Jurkat, Clone E6-1 (cell line): ENCODE data around the gene LCAT.
A peak's percentile ranks its signal among the peaks of the same experiment; 100 is the strongest.

Source experiments
- DNase-seq: peaks from one replicate; pipeline ENCODE4 v3.0.0-alpha.2; 2011; ENCODE audit warnings: low read depth, low spot score
- H3K4me3 ChIP-seq: 2 replicates; pipeline ENCODE4 v1.5.1; 2011; ENCODE audit warnings: mild to moderate bottlenecking, low read length, control low read depth, moderate library complexity

The LCAT gene

GRCh38 chr16:67936880-67937605 lies 6.9 kb downstream of the LCAT start:
- peak; percentile 82 for DNase-seq
- H3K4me3 ChIP-seq = peak overlapping the region; percentile 96

- H3K4me3 ChIP-seq = peak within 1 kb of the TSS; percentile 96
- DNase-seq = peak; percentile 48
These were observed 7.6 kb downstream of the LCAT start, which contains the start of gene PSMB10 for GRCh38 chr16:67936124-67936879. Gene PSMB10, minus strand, starts transcription at chr16:67936850. Its CDS starts 101 bp downstream, at chr16:67936749.

GRCh38 chr16:67935402-67936123 lies 8.4 kb downstream of the LCAT start:
- DNase-seq = peak; percentile 95
- peak overlapping the region; percentile 96 for H3K4me3 ChIP-seq

DNA sequence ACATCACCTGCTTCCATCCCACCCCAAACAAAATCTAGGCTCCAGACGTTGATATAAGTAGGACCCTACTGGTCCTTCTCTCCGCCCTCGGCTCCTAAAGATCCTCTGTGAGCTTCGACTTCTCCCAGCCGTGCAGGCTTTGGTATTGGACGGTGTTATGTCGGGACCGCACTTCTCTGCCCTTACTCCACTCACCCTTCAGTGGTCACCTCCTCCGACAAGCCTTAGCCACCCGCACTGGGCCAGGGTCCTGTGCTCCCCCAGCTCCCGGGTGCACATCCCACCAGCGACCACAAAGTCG lies 8.9 kb downstream of the LCAT start:
- no peak for DNase-seq
- H3K4me3 ChIP-seq = peak overlapping the region; percentile 96

DNA sequence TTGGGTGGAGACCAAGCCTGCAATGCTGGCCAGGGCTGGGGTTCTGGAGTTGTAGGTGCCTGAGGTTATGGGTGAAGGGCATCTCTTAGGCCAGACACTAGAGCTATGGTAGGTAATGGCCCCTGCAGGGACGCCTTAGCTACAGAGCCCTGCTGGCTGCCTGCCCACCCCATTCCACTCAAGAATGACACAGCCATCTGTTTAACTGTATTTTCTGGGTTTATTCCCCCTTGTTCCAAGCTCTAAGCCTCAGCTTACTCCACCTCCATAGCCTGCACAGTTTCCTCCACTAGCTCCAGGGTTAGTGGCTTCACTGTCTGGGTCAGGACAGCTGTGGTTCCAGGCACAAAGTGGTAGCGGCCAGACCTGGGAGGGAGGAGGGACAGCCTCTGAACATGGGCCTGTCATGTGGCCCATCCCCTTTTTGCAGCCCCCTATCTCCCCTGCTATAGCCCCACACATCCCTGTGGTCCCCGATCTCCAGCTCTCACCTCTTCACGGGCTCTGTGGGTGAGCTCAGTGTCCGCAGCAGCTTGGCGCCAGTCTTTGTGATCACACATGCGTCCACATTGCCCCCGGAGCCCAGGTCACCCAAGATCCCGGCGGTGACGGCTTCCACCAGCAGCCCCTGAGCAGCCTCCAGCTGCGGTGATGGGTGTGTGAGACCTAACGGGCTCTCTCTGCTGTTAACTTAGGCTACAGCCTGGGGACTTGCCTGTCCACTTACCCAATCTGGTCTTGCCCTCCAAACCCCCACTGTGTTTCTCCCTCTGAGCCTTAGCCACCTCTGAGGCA lies 9.4 kb downstream of the LCAT start:
- H3K4me3 ChIP-seq = no peak overlapping the region; the same call in 1 of the 2 replicates

DNA sequence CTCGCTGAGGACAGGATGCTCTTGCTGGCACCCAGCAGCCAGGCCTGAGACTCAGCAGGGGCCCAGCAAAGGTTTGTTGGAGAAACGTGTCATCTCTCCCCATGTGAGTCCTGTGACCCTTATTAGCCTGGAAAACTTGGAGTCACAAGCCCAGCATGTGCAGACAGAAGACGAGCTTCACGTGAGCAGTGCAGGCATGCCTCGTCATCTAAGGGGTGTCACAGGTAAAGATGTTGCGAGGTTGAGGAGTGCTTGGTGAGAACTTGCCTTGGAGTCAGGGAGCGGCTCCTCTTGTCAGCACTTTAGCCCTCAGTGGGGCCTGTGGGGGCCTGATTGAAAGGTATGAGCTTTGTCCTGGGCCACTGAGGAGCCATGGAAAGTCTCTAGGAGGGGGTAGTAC lies 10.1 kb downstream of the LCAT start:
- no peak overlapping the region for H3K4me3 ChIP-seq
- no peak for DNase-seq

More for the DNA sequence above, 9.4 kb downstream of the LCAT start:
- DNase-seq = no peak

GRCh38 chr16:67932462-67932840 lies 11.5 kb downstream of the LCAT start:
- H3K4me3 ChIP-seq = no peak overlapping the region
- no peak for DNase-seq

GRCh38 chr16:67931712-67932461 lies 12.0 kb downstream of the LCAT start, which contains the start of gene CTRL:
Gene CTRL, minus strand, starts transcription at chr16:67931862. Its CDS starts 10 bp downstream, at chr16:67931852.
- H3K4me3 ChIP-seq = no peak within 1 kb of the TSS
- no peak for DNase-seq

DNA sequence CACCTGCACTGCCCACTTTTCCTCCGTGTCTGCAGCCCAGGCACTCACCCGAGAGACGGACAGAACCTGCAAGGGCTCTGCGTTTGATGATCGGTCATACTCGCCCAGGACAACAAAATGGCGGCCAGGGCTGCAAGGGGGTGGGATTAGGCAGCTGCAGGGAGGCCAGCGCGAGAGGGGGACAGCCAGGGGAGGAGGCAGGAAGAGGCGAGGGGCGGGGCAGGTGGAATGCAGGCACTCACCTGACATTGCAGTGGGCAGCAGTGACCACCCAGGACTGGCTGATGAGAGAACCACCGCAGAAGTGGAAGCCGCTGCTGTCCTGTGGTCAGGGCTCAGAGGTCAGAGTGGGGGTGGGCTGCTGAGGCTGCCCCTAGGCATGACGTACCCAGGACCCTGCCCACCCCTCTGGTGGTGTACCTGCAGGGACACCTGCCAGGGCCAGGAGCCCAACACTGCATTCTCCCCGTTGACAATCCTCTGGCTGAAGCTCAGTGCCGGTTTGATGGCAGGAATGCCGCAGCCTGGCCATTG lies 13.2 kb downstream of the LCAT start:
- DNase-seq = no peak
- H3K4me3 ChIP-seq = no peak overlapping the region

GRCh38 chr16:67930191-67930590 lies 13.7 kb downstream of the LCAT start:
- H3K4me3 ChIP-seq = no peak overlapping the region
- DNase-seq = no peak

- H3K4me3 ChIP-seq = no peak overlapping the region
- peak; percentile 59 for DNase-seq
These were observed 15.2 kb downstream of the LCAT start for GRCh38 chr16:67928561-67929364.

GRCh38 chr16:67928147-67928546 lies 15.8 kb downstream of the LCAT start:
- H3K4me3 ChIP-seq = no peak overlapping the region
- no peak for DNase-seq

- DNase-seq = no peak
- no peak overlapping the region for H3K4me3 ChIP-seq
These were observed 16.6 kb downstream of the LCAT start for GRCh38 chr16:67927131-67927941.

- DNase-seq = no peak
- H3K4me3 ChIP-seq = no peak overlapping the region
These were observed 17.7 kb downstream of the LCAT start for GRCh38 chr16:67926181-67926750.

GRCh38 chr16:67924140-67924906 lies 19.6 kb downstream of the LCAT start:
- no peak overlapping the region for H3K4me3 ChIP-seq

More at GRCh38 chr16:67924140-67924906, 19.6 kb downstream of the LCAT start:
- no peak for DNase-seq
